NOMO-1 (cell line): Measurements from ENCODE around the gene PIK3R6.

Experiments used
- DNase-seq, 2 experiments: peaks; one replicate each; lab custom pipeline; 2025; ENCODE audit not compliant: unreplicated experiment in 2 of 2; lab: John Stamatoyannopoulos, UW

Gene PIK3R6

GRCh38 chr17:8757189-8757588, 110.3 kb downstream of the PIK3R6 start:
- DNase-seq, result no peak

DNA sequence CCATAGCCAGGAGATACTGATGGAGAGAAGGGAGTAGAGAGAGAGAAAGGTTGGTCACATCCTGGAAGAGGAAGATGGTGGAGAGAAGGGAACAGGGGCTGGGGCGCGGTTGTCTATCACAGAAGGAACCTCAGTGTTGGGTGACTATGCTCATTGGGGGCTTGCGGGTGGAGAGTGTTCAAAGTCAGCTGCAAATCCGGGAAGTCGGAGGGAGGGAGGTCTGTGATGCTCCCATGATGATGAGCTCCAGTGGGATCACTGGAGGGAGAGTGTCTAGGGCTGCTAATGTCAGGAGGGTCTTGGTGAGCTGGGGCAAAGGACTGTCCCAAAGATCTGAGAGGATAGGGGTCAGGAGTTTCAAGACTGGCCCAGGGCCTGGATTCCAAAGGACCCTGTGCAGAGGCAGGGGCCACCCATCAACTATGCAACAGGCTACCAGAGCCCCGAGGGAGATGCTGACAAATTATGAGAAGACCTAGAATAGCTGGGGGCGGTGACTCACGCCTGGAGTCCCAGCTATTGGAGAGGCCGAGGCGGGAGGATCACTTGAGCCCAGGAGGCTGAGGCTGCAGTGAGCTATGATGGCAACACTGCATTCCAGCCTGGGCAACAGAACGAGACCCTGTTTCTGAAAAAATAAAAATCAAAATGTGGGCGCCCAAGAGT, 111.8 kb downstream of the PIK3R6 start:
- no peak for DNase-seq

DNA sequence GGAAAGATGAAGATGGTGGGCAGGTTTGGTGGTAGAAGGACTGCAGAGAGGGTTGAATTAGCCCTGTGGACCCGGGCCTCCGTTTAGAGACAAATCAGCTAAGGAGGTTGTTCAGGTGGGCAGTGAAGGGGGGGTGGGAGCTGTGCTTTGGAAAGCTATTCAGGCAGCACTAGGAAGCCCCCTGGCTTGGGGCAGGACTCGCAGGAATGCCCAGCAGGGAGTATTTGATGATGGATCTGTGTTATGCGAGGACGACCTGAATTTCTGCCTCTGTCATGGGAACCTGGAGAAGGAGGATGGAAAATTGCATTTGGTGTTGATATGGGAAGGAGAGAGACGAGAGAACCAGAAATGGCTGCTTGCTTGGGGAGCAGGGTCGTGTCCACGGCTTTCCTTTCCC, 112.6 kb downstream of the PIK3R6 start:
- no peak for DNase-seq

GRCh38 chr17:8753976-8754440, 113.5 kb downstream of the PIK3R6 start:
- DNase-seq, result no peak

GRCh38 chr17:8753136-8753975, 114.1 kb downstream of the PIK3R6 start:
- no peak for DNase-seq
